B cell (primary cell): ENCODE data around the gene SNX19. TPM values are rescaled to one million over a fixed set of nuclear protein-coding genes. Genes with fewer than 3 reads are reported as not detected.

Experiments used
- ATAC-seq: fragments of 200-7000 bp; cut with Tn5 transposase; one replicate; pipeline ENCODE4 v1.10.0; 2021; ENCODE audit warnings: low read depth, mild to moderate bottlenecking, moderate number of reproducible peaks, moderate library complexity
- CTCF ChIA-PET: fragments of 350-600 bp; sonication (Branson Sonifier 250); formaldehyde crosslinking; loops from one replicate; lab custom pipeline; 2021; ENCODE audit warnings: antibody characterized with exemption, inconsistent platforms; lab: Charles Lee
- POLR2A ChIA-PET: fragments of 350-600 bp; sonication (Branson Sonifier 250); formaldehyde crosslinking; loops from one replicate; lab custom pipeline; 2021; ENCODE audit warnings: antibody characterized with exemption; lab: Charles Lee
- DNase-seq: peaks from one replicate; pipeline ENCODE4 v3.0.0; 2013
- H2AFZ ChIP-seq: 2 replicates; pipeline ENCODE4 v1.6.1; 2012; ENCODE audit warnings: mild to moderate bottlenecking, low read depth, low read length; ENCODE audit not compliant: insufficient read depth, poor library complexity, severe bottlenecking
- H3K27ac ChIP-seq, 2 donors: 1 replicate in 1 of 2; 2 replicates in 1 of 2; pipeline ENCODE4 v1.5.1; 2012 to 2013; ENCODE audit warnings: low read length in 2 of 2, mild to moderate bottlenecking in 2 of 2, moderate library complexity in 1 of 2
- H3K27me3 ChIP-seq, 4 experiments: fragments of 200-600 bp in 1 of 4; sonication (generic) in 1 of 4; replicated peaks in 1 of 4; 1 replicate in 2 of 4; 2 replicates in 2 of 4; pipeline versions ENCODE4 v1.6.1 to v1.7.0; 2013 to 2016; ENCODE audit warnings: low read length in 3 of 4, mild to moderate bottlenecking in 2 of 4, mixed read lengths in 1 of 4, moderate library complexity in 1 of 4; ENCODE audit not compliant: insufficient read depth in 4 of 4, control insufficient read depth in 3 of 4; ENCODE audit errors: control extremely low read depth in 1 of 4
- H3K36me3 ChIP-seq, 2 experiments: replicated peaks in 1 of 2; 1 replicate in 1 of 2; 2 replicates in 1 of 2; pipeline versions ENCODE4 v1.6.1 to v1.7.1; 2013; ENCODE audit warnings: low read length in 1 of 2; ENCODE audit not compliant: insufficient read depth in 2 of 2, control insufficient read depth in 1 of 2; ENCODE audit errors: control extremely low read depth in 1 of 2, extremely low read depth in 1 of 2
- H3K4me1 ChIP-seq, 2 donors: fragments of 200-600 bp in 1 of 2; sonication (generic) in 1 of 2; 1 replicate in 1 of 2; 2 replicates in 1 of 2; pipeline versions ENCODE4 v1.5.1 to v1.6.1; 2013 to 2017; ENCODE audit warnings: low read length in 2 of 2; ENCODE audit not compliant: control insufficient read depth in 2 of 2, insufficient read depth in 2 of 2
- H3K4me2 ChIP-seq: replicated peaks from 2 replicates; pipeline ENCODE3; 2012; ENCODE audit warnings: mild to moderate bottlenecking, low read depth, low read length; ENCODE audit not compliant: poor library complexity, severe bottlenecking
- H3K4me3 ChIP-seq, 5 experiments: fragments of 200-600 bp in 1 of 5; sonication (generic) in 1 of 5; 1 replicate in 3 of 5; 2 replicates in 2 of 5; pipeline versions ENCODE4 v1.5.1 to v1.7.0; 2011 to 2016; ENCODE audit warnings: low read length in 4 of 5, mild to moderate bottlenecking in 4 of 5, low read depth in 2 of 5, control low read depth in 1 of 5, moderate library complexity in 1 of 5; ENCODE audit not compliant: insufficient read depth in 1 of 5; ENCODE audit errors: control extremely low read depth in 1 of 5, extremely low read depth in 1 of 5
- H3K79me2 ChIP-seq: fragments of 200-600 bp; sonication (generic); one replicate; pipeline ENCODE4 v1.6.0; 2016; ENCODE audit warnings: low read length; ENCODE audit not compliant: control insufficient read depth, insufficient read depth
- H3K9ac ChIP-seq: fragments of 200-600 bp; sonication (generic); 2 replicates; pipeline ENCODE4 v1.6.1; 2017; ENCODE audit warnings: mild to moderate bottlenecking, low read length, moderate library complexity
- H3K9me3 ChIP-seq, 3 donors: one replicate each; pipeline versions ENCODE4 v1.6.1 to v1.7.1; 2013; ENCODE audit warnings: low read length in 2 of 3; ENCODE audit not compliant: control insufficient read depth in 2 of 3, insufficient read depth in 1 of 3; ENCODE audit errors: control extremely low read depth in 1 of 3
- H4K20me1 ChIP-seq: 2 replicates; pipeline ENCODE4 v1.6.0; 2012; ENCODE audit warnings: mild to moderate bottlenecking, low read length; ENCODE audit not compliant: insufficient read depth, control insufficient read depth, poor library complexity, severe bottlenecking
- H3K27ac Mint-ChIP-seq: one replicate; pipeline ENCODE4 v1.8.0; 2021; ENCODE audit warnings: mixed read lengths
- H3K27me3 Mint-ChIP-seq: one replicate; pipeline ENCODE4 v1.8.0; 2021; ENCODE audit warnings: mixed read lengths
- H3K4me1 Mint-ChIP-seq: one replicate; pipeline ENCODE4 v1.8.0; 2021; ENCODE audit warnings: mixed read lengths
- H3K4me3 Mint-ChIP-seq: one replicate; pipeline ENCODE4 v1.8.0; 2021; ENCODE audit warnings: mixed read lengths
- H3K9me3 Mint-ChIP-seq: one replicate; pipeline ENCODE4 v1.8.0; 2022; ENCODE audit warnings: mixed read lengths; ENCODE audit not compliant: insufficient read depth
- CTCF ChIP-seq: fragments of 200-600 bp; IDR thresholded peaks from one replicate; pipeline ENCODE4 v1.8.0; 2022; ENCODE audit warnings: antibody characterized with exemption, mild to moderate bottlenecking
- EZH2 ChIP-seq: IDR thresholded peaks from 2 replicates; pipeline ENCODE4 v1.6.1; 2012; ENCODE audit warnings: borderline replicate concordance, low read depth, mild to moderate bottlenecking, moderate library complexity, low read length; ENCODE audit not compliant: insufficient read depth, poor library complexity, severe bottlenecking
- WGBS: methylation state at CpG from one replicate; pipeline ENCODE4 v1.1.5; 2013; ENCODE audit warnings: missing lambda C conversion rate; ENCODE audit not compliant: insufficient coverage; 5-methylcytosine and 5-hydroxymethylcytosine counted together
- intact Hi-C: fragments of 100-400 bp; cut with micrococcal nuclease; formaldehyde crosslinking; loops from one replicate; pipeline ENCODE4 v1.10.0; 2022
- polyA plus RNA-seq: library from polyadenylated mRNA; depleted of rRNA; stranded (reverse); fragments of >200 nt; gene quantifications from 2 replicates; pipeline ENCODE4 v1.2.3, GENCODE V29; 2012
- total RNA-seq, 2 donors: library from RNA; stranded (reverse); fragments of 120-200 nt in 1 of 2; gene quantifications; 1 replicate in 1 of 2; 2 replicates in 1 of 2; pipeline versions ENCODE4 v1.2.3 to v1.2.4, GENCODE V29; 2013 to 2022

SNX19 gene
- total and polyA plus RNA-seq, 2 donors (not counting 1 experiment from before 2014, with no cell fraction given) = 24.2 to 74.0 TPM

DNA sequence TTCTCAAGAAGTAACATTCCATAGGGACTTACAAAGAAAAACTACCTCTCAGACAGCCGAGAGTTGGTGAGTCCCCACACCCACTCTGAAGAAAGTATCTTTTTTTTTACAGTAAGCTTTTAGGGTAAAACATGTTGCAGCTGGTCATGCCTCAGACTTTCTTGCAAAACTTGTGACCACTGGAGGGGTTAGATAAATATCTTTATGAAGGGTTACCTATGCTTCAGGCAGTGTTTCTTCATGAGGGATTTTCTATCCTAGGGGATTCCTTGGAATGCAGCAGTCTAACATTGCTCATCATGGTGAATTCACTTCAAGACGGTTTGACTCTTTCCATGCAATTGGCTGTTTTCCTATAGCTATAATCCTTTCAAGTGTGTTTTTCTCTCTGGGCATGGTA is 20.8 kb upstream of the SNX19 start:
- no peaks in the 10 kb centered on the region for H3K36me3 ChIP-seq
- H3K27ac Mint-ChIP-seq = no peak overlapping the region
- no peaks in the 10 kb centered on the region for H3K9me3 Mint-ChIP-seq
- H3K4me3 ChIP-seq = no peak overlapping the region
- H2AFZ ChIP-seq = no peak overlapping the region
- no peaks in the 10 kb centered on the region for H4K20me1 ChIP-seq
- no peaks in the 10 kb centered on the region for H3K9me3 ChIP-seq
- H3K4me2 ChIP-seq = no peak overlapping the region
- CTCF ChIA-PET = interaction anchor here (1.4 kb wide), 1 partner anchor 21 kb away, joined by 3 read pairs; the partner anchor contains the start of gene SNX19
- TF ChIP-seq CTCF = no peak
- no peak for TF ChIP-seq EZH2
- H3K9ac ChIP-seq = no peak overlapping the region
- no peaks in the 10 kb centered on the region for H3K79me2 ChIP-seq
- H3K4me1 ChIP-seq = no peaks in the 10 kb centered on the region
- POLR2A ChIA-PET = no interaction called here
- ATAC-seq = no peak
- intact Hi-C loops = no loop called here
- H3K27me3 Mint-ChIP-seq = peaks cover 22% of the 10 kb centered on the region
- DNase-seq = no peak
- no CpG with 5 or more reads among the region's 2 CpGs for WGBS
- no peak overlapping the region for H3K27ac ChIP-seq
- peaks cover 0 to 7% (median 3%) of the 10 kb centered on the region in 4 experiments for H3K27me3 ChIP-seq
- H3K4me3 Mint-ChIP-seq = no peak overlapping the region
- no peaks in the 10 kb centered on the region for H3K4me1 Mint-ChIP-seq

- ATAC-seq (no peak), DNase-seq (no peak)
- TF ChIP-seq CTCF (no peak), EZH2 (no peak)
- POLR2A ChIA-PET = no interaction called here
- no peak overlapping the region for H3K27ac Mint-ChIP-seq
- no peak overlapping the region for H2AFZ ChIP-seq
- no peaks in the 10 kb centered on the region for H3K9me3 Mint-ChIP-seq
- no peak overlapping the region for H3K27ac ChIP-seq
- 82% methylated on average over 4 of the region's 5 CpGs for WGBS
- H3K4me3 ChIP-seq = no peak overlapping the region
- no peak overlapping the region for H3K9ac ChIP-seq
- peaks cover under 1% of the 10 kb centered on the region for H3K27me3 Mint-ChIP-seq
- no peaks in the 10 kb centered on the region for H3K36me3 ChIP-seq
- H3K4me1 ChIP-seq = no peaks in the 10 kb centered on the region
- H3K4me1 Mint-ChIP-seq = no peaks in the 10 kb centered on the region
- H3K79me2 ChIP-seq = no peaks in the 10 kb centered on the region
- no peaks in the 10 kb centered on the region for H4K20me1 ChIP-seq
- intact Hi-C loops = no loop called here
- no peak overlapping the region for H3K4me3 Mint-ChIP-seq
- no peaks in the 10 kb centered on the region for H3K9me3 ChIP-seq
- H3K27me3 ChIP-seq = peaks cover 0 to 8% (median 0%) of the 10 kb centered on the region in 4 experiments
- CTCF ChIA-PET = interaction anchor here (0.9 kb wide), 1 partner anchor 12 kb away, joined by 3 read pairs; no protein-coding TSS in a partner anchor
- H3K4me2 ChIP-seq = no peak overlapping the region
Measured at GRCh38 chr11:130932086-130932712, 15.9 kb upstream of the SNX19 start.
